ENCODE measurements around the gene PSMB2.

Gene PSMB2

GRCh38 chr1:35590476-35591040, 50.8 kb downstream of the PSMB2 start:
- H3K4me2 ChIP-seq (ENCODE audit: insufficient read depth, low read length) = no peak overlapping the region
- H3K79me2 ChIP-seq (ENCODE audit: insufficient read depth, low read length) = no peaks in the 10 kb centered on the region
- no peak overlapping the region for H3K9ac ChIP-seq (ENCODE audit: low read depth, low read length)
- TF ChIP-seq EZH2 (IDR thresholded peaks at IDR 0.05; ENCODE audit: borderline replicate concordance, low read depth, low read length, severe bottlenecking) = no peak
- H2AFZ ChIP-seq (ENCODE audit: low read depth, low read length) = no peak overlapping the region
- no peak overlapping the region for H3K4me3 ChIP-seq (ENCODE audit: low read depth in 1 of 2, low read length in 2 of 2)
- H3K27ac ChIP-seq (ENCODE audit: low read length) = no peak overlapping the region
- no peak for ATAC-seq (ENCODE audit: insufficient read depth, low read depth)
- H3K9me3 ChIP-seq (ENCODE audit: insufficient read depth, low read length, severe bottlenecking) = no peaks in the 10 kb centered on the region
- no peak for DNase-seq
- H3K36me3 ChIP-seq (ENCODE audit: insufficient read depth, low read length) = peaks cover 11% of the 10 kb centered on the region
- H4K20me1 ChIP-seq (ENCODE audit: insufficient read depth, low read length) = no peaks in the 10 kb centered on the region
- no peaks in the 10 kb centered on the region for H3K27me3 ChIP-seq (ENCODE audit: insufficient read depth, low read length, poor library complexity)
- H3K4me1 ChIP-seq (ENCODE audit: insufficient read depth, low read length) = peaks cover 3% of the 10 kb centered on the region; the same call in 1 of the 2 replicates

GRCh38 chr1:35589516-35590427, 51.6 kb downstream of the PSMB2 start:
- TF ChIP-seq EZH2 (IDR thresholded peaks at IDR 0.05; ENCODE audit: borderline replicate concordance, low read depth, low read length, severe bottlenecking) = no peak
- TF ChIP-seq CTCF (IDR thresholded peaks at IDR 0.05; ENCODE audit: borderline replicate concordance, extremely low read depth, low read length, poor library complexity, severe bottlenecking) = no peak
- H3K9me3 ChIP-seq (ENCODE audit: insufficient read depth, low read length, severe bottlenecking) = no peaks in the 10 kb centered on the region
- H3K4me1 ChIP-seq (ENCODE audit: insufficient read depth, low read length) = peaks cover 3% of the 10 kb centered on the region; the same call in 1 of the 2 replicates
- H3K79me2 ChIP-seq (ENCODE audit: insufficient read depth, low read length) = no peaks in the 10 kb centered on the region
- no peak overlapping the region for H3K4me2 ChIP-seq (ENCODE audit: insufficient read depth, low read length)
- H3K4me3 ChIP-seq (ENCODE audit: low read depth in 1 of 2, low read length in 2 of 2) = no peak overlapping the region
- no peak overlapping the region for H3K27ac ChIP-seq (ENCODE audit: low read length)
- no peak overlapping the region for H2AFZ ChIP-seq (ENCODE audit: low read depth, low read length)
- peaks cover 9% of the 10 kb centered on the region for H3K36me3 ChIP-seq (ENCODE audit: insufficient read depth, low read length)
- no peaks in the 10 kb centered on the region for H4K20me1 ChIP-seq (ENCODE audit: insufficient read depth, low read length)
- no peak overlapping the region for H3K9ac ChIP-seq (ENCODE audit: low read depth, low read length)
- no peaks in the 10 kb centered on the region for H3K27me3 ChIP-seq (ENCODE audit: insufficient read depth, low read length, poor library complexity)
- DNase-seq = no peak
- no peak for ATAC-seq (ENCODE audit: insufficient read depth, low read depth)

- DNase-seq (no peak), ATAC-seq (ENCODE audit: insufficient read depth, low read depth) (no peak)
- peaks cover 3% of the 10 kb centered on the region; the same call in 1 of the 2 replicates for H3K4me1 ChIP-seq (ENCODE audit: insufficient read depth, low read length)
- TF ChIP-seq CTCF (IDR thresholded peaks at IDR 0.05; ENCODE audit: borderline replicate concordance, extremely low read depth, low read length, poor library complexity, severe bottlenecking) = no peak
- no peak for TF ChIP-seq EZH2 (IDR thresholded peaks at IDR 0.05; ENCODE audit: borderline replicate concordance, low read depth, low read length, severe bottlenecking)
- no peak overlapping the region for H3K4me2 ChIP-seq (ENCODE audit: insufficient read depth, low read length)
- no peaks in the 10 kb centered on the region for H3K79me2 ChIP-seq (ENCODE audit: insufficient read depth, low read length)
- H2AFZ ChIP-seq (ENCODE audit: low read depth, low read length) = no peak overlapping the region
- H3K27me3 ChIP-seq (ENCODE audit: insufficient read depth, low read length, poor library complexity) = no peaks in the 10 kb centered on the region
- H3K9me3 ChIP-seq (ENCODE audit: insufficient read depth, low read length, severe bottlenecking) = no peaks in the 10 kb centered on the region
- no peak overlapping the region for H3K4me3 ChIP-seq (ENCODE audit: low read depth in 1 of 2, low read length in 2 of 2)
- H3K36me3 ChIP-seq (ENCODE audit: insufficient read depth, low read length) = peaks cover 9% of the 10 kb centered on the region
- H4K20me1 ChIP-seq (ENCODE audit: insufficient read depth, low read length) = no peaks in the 10 kb centered on the region
- H3K27ac ChIP-seq (ENCODE audit: low read length) = no peak overlapping the region
- no peak overlapping the region for H3K9ac ChIP-seq (ENCODE audit: low read depth, low read length)
Measured at GRCh38 chr1:35588197-35588910, 53.0 kb downstream of the PSMB2 start.
